H9 (cell line): Measurements from ENCODE around the gene NR1D1. TPM values are rescaled to one million over a fixed set of nuclear protein-coding genes. Genes with fewer than 3 reads are reported as not detected.

Source experiments
- DNase-seq: peaks from one replicate; pipeline ENCODE4 v3.0.0-alpha.2; 2017
- H2AFZ ChIP-seq: one replicate; pipeline ENCODE4 v1.6.1; 2013; ENCODE audit warnings: mild to moderate bottlenecking, low read length, control low read depth, moderate library complexity
- H2AK5ac ChIP-seq: 2 replicates; pipeline ENCODE4 v1.6.1; 2013; ENCODE audit warnings: low read length, control low read depth, mixed read lengths; ENCODE audit not compliant: insufficient read length
- H2BK120ac ChIP-seq: one replicate; pipeline ENCODE4 v1.6.1; 2013; ENCODE audit warnings: low read depth, mild to moderate bottlenecking, low read length, control low read depth, inconsistent platforms; ENCODE audit not compliant: poor library complexity, severe bottlenecking
- H2BK12ac ChIP-seq: 2 replicates; pipeline ENCODE4 v1.6.1; 2013; ENCODE audit warnings: low read length, control low read depth, mixed read lengths, low read depth; ENCODE audit not compliant: insufficient read length
- H2BK15ac ChIP-seq: 2 replicates; pipeline ENCODE4 v1.6.1; 2013; ENCODE audit warnings: low read depth, low read length, control low read depth
- H2BK20ac ChIP-seq: one replicate; pipeline ENCODE4 v1.6.1; 2013; ENCODE audit warnings: low read depth, mild to moderate bottlenecking, low read length, control low read depth, inconsistent platforms; ENCODE audit not compliant: poor library complexity, severe bottlenecking
- H2BK5ac ChIP-seq: 2 replicates; pipeline ENCODE4 v1.6.1; 2013; ENCODE audit warnings: low read length, control low read depth, mixed read lengths; ENCODE audit not compliant: insufficient read length
- H3K14ac ChIP-seq: 2 replicates; pipeline ENCODE4 v1.6.1; 2013; ENCODE audit warnings: low read length, control low read depth; ENCODE audit not compliant: insufficient read depth
- H3K18ac ChIP-seq: 2 replicates; pipeline ENCODE4 v1.6.1; 2013; ENCODE audit warnings: low read depth, mild to moderate bottlenecking, mixed read lengths, low read length, control low read depth; ENCODE audit not compliant: insufficient read length
- H3K23ac ChIP-seq: 2 replicates; pipeline ENCODE4 v1.6.1; 2013; ENCODE audit warnings: low read length, control low read depth, mixed read lengths, low read depth; ENCODE audit not compliant: insufficient read length
- H3K23me2 ChIP-seq: 2 replicates; pipeline ENCODE4 v1.6.1; 2013; ENCODE audit warnings: low read depth, mild to moderate bottlenecking, mixed read lengths, low read length, control low read depth; ENCODE audit not compliant: insufficient read length, poor library complexity, severe bottlenecking
- H3K27ac ChIP-seq: 2 replicates; pipeline ENCODE4 v1.5.1; 2013; ENCODE audit warnings: low read length, control low read depth, mixed read lengths, low read depth; ENCODE audit not compliant: insufficient read length
- H3K27me3 ChIP-seq: 2 replicates; pipeline ENCODE4 v1.6.1; 2013; ENCODE audit warnings: low read length, control low read depth, inconsistent platforms; ENCODE audit not compliant: insufficient read depth
- H3K4ac ChIP-seq: 2 replicates; pipeline ENCODE4 v1.6.1; 2013; ENCODE audit warnings: low read depth, mild to moderate bottlenecking, control low read depth, inconsistent platforms, low read length, moderate library complexity
- H3K4me1 ChIP-seq: 2 replicates; pipeline ENCODE4 v1.6.1; 2013; ENCODE audit warnings: low read length, control low read depth, inconsistent platforms; ENCODE audit not compliant: insufficient read depth
- H3K4me2 ChIP-seq: 2 replicates; pipeline ENCODE4 v1.6.1; 2013; ENCODE audit warnings: low read length, control low read depth, mixed read lengths; ENCODE audit not compliant: insufficient read length, insufficient read depth
- H3K56ac ChIP-seq: 2 replicates; pipeline ENCODE4 v1.6.1; 2013; ENCODE audit warnings: low read depth, mild to moderate bottlenecking, mixed read lengths, low read length, control low read depth; ENCODE audit not compliant: insufficient read length
- H3K79me1 ChIP-seq: 2 replicates; pipeline ENCODE4 v1.6.1; 2013; ENCODE audit warnings: low read depth, mild to moderate bottlenecking, moderate library complexity, low read length, control low read depth, inconsistent platforms; ENCODE audit not compliant: insufficient read depth, poor library complexity, severe bottlenecking
- H3K79me2 ChIP-seq: 2 replicates; pipeline ENCODE4 v1.6.1; 2013; ENCODE audit warnings: low read length, control low read depth, inconsistent platforms; ENCODE audit not compliant: insufficient read depth
- H3K9ac ChIP-seq: 2 replicates; pipeline ENCODE4 v1.6.1; 2013; ENCODE audit warnings: low read length, control low read depth, mixed read lengths; ENCODE audit not compliant: insufficient read length; ENCODE audit errors: extremely low read depth
- H3K9me3 ChIP-seq: one replicate; pipeline ENCODE4 v1.6.1; 2013; ENCODE audit warnings: low read depth, low read length, inconsistent platforms; ENCODE audit not compliant: control insufficient read depth
- H3T11ph ChIP-seq: one replicate; pipeline ENCODE4 v1.6.1; 2013; ENCODE audit warnings: mild to moderate bottlenecking, low read length, control low read depth, inconsistent platforms
- H4K20me1 ChIP-seq: one replicate; pipeline ENCODE4 v1.6.1; 2013; ENCODE audit not compliant: control insufficient read depth, insufficient read length, insufficient read depth
- H4K5ac ChIP-seq: 2 replicates; pipeline ENCODE4 v1.6.1; 2013; ENCODE audit warnings: low read depth, mild to moderate bottlenecking, mixed read lengths, low read length, control low read depth; ENCODE audit not compliant: insufficient read length
- H4K8ac ChIP-seq: replicated peaks from 2 replicates; pipeline ENCODE4 v1.6.1; 2013; ENCODE audit warnings: low read length, control low read depth, mixed read lengths, low read depth; ENCODE audit not compliant: insufficient read length
- H4K91ac ChIP-seq: 2 replicates; pipeline ENCODE4 v1.6.1; 2013; ENCODE audit warnings: low read depth, mild to moderate bottlenecking, moderate library complexity, mixed read lengths, low read length, control low read depth; ENCODE audit not compliant: insufficient read length
- H3K27ac Mint-ChIP-seq, 3 experiments: 2 replicates in 2 of 3; 3 replicates in 1 of 3; pipeline ENCODE4 v1.8.0; 2020 to 2021; ENCODE audit warnings: mixed read lengths in 3 of 3, mild to moderate bottlenecking in 1 of 3, moderate library complexity in 1 of 3
- H3K27me3 Mint-ChIP-seq: 2 replicates; pipeline ENCODE4 v1.8.0; 2021; ENCODE audit warnings: low read depth, mild to moderate bottlenecking, moderate library complexity, mixed read lengths
- H3K36me3 Mint-ChIP-seq, 3 experiments: 2 replicates in 2 of 3; 3 replicates in 1 of 3; pipeline ENCODE4 v1.8.0; 2020 to 2021; ENCODE audit warnings: low read depth in 3 of 3, mixed read lengths in 3 of 3; ENCODE audit not compliant: insufficient read depth in 1 of 3
- H3K4me1 Mint-ChIP-seq, 2 experiments: 2 replicates each; pipeline ENCODE4 v1.8.0; 2020; ENCODE audit warnings: mixed read lengths in 2 of 2
- H3K4me3 Mint-ChIP-seq, 2 experiments: 2 replicates in 1 of 2; 3 replicates in 1 of 2; pipeline ENCODE4 v1.8.0; 2020 to 2021; ENCODE audit warnings: mild to moderate bottlenecking in 2 of 2, mixed read lengths in 2 of 2, moderate library complexity in 1 of 2
- H3K9me3 Mint-ChIP-seq, 2 experiments: 2 replicates in 1 of 2; 3 replicates in 1 of 2; pipeline ENCODE4 v1.8.0; 2020; ENCODE audit warnings: mild to moderate bottlenecking in 2 of 2, mixed read lengths in 2 of 2, moderate library complexity in 1 of 2
- WGBS: extraction: QIAGEN DNeasy Blood & Tissue Kit; methylation state at CpG from one replicate; pipeline ENCODE4 v1.1.7; 2013; ENCODE audit warnings: missing lambda C conversion rate, low lambda C conversion rate, mixed read lengths; ENCODE audit not compliant: insufficient read length; ENCODE audit errors: extremely low coverage; 5-methylcytosine and 5-hydroxymethylcytosine counted together
- total RNA-seq: library from RNA; stranded (reverse); gene quantifications from 2 replicates; pipeline ENCODE4 v1.2.1, GENCODE V29; 2021
- TF ChIP-seq, protein P1 (sequence below): fragments of 200-600 bp; sonication (generic); conservative IDR thresholded peaks from 3 replicates; pipeline ENCODE4 v1.8.0; 2021; ENCODE audit warnings: antibody characterized with exemption, mild to moderate bottlenecking

The NR1D1 gene
- total RNA-seq, 1 experiment from 2014 or later: 8.6 TPM

DNA sequence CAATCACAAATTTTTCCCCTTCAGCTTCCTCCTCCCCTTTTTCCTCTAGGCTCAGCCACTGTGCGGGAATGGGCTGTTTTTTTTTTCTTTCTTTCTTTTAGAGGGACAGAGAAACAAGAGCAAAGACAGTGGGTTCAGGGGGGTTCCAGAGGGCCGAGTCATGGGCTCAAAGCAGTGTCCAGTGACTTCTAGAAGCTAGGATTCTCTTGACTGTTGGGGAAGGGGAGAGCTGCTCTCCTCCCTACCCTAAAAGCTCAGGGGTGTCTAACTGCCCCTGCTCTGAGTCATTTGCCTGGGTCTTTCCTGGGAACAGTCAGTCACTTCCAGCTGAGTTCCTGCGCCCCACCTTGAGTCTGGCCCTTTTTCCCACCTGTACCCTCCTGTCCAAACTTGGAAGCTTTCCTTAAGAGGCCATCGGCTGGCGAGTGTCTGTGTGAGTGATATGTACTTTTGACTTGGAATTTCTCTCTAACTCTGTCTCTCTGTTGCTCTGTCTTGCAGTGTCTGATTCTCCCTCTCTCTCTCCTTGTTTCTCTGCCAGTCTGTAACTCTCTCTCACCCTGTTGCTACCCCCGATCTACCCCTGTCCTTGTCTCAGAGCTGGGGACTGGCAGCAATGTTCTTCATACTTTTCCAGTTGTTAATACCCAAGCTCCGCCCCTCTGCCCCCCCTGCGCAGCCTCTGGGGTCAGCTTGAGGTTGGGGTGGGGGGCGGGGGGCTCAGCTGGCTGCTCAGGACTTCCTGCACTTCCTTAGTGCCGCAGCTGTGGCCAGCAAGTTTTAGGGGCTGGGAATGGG, 35.2 kb downstream of the NR1D1 start:
- Histone ChIP-seq H2BK15ac (no peak overlapping the region), H3K9me3 (no peaks in the 10 kb centered on the region), H3K56ac (no peak overlapping the region), H2BK120ac (no peak overlapping the region), H3K23ac (no peak overlapping the region), H3K4me1 (peaks cover 22% of the 10 kb centered on the region), H3K18ac (no peak overlapping the region), H4K5ac (no peak overlapping the region), H3K9ac (no peak overlapping the region), H3K79me2 (no peaks in the 10 kb centered on the region), H4K8ac (no peak overlapping the region), H3K23me2 (peaks cover 14% of the 10 kb centered on the region), H3K14ac (no peak overlapping the region), H2BK5ac (no peak overlapping the region), H3K4me2 (peak overlapping the region; percentile 6), H2AK5ac (no peak overlapping the region), H3K4ac (no peak overlapping the region), H4K20me1 (peaks cover 3% of the 10 kb centered on the region), H2BK12ac (no peak overlapping the region), H2BK20ac (no peak overlapping the region), H3T11ph (no peak overlapping the region), H3K27ac (no peak overlapping the region), H4K91ac (no peak overlapping the region), H3K79me1 (no peaks in the 10 kb centered on the region), H2AFZ (no peak overlapping the region), H3K27me3 (peaks cover 2% of the 10 kb centered on the region; the same call in 1 of the 2 replicates)
- Mint-ChIP-seq H3K4me3 (peak overlapping the region; percentile 43 to 91), H3K4me1 (peaks cover 66 to 81% of the 10 kb centered on the region in 2 experiments), H3K27ac (peak overlapping the region in 2 of 3 experiments; percentile 31 to 46; a peak in 3 of 7 replicates), H3K9me3 (no peaks in the 10 kb centered on the region; a peak in 1 of 5 replicates), H3K27me3 (peaks cover 37% of the 10 kb centered on the region), H3K36me3 (no peaks in the 10 kb centered on the region; a peak in 1 of 7 replicates)
- TF ChIP-seq, protein P1, sequence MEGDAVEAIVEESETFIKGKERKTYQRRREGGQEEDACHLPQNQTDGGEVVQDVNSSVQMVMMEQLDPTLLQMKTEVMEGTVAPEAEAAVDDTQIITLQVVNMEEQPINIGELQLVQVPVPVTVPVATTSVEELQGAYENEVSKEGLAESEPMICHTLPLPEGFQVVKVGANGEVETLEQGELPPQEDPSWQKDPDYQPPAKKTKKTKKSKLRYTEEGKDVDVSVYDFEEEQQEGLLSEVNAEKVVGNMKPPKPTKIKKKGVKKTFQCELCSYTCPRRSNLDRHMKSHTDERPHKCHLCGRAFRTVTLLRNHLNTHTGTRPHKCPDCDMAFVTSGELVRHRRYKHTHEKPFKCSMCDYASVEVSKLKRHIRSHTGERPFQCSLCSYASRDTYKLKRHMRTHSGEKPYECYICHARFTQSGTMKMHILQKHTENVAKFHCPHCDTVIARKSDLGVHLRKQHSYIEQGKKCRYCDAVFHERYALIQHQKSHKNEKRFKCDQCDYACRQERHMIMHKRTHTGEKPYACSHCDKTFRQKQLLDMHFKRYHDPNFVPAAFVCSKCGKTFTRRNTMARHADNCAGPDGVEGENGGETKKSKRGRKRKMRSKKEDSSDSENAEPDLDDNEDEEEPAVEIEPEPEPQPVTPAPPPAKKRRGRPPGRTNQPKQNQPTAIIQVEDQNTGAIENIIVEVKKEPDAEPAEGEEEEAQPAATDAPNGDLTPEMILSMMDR: no peak
- DNase-seq: no peak
- no CpG with 5 or more reads among the region's 10 CpGs for WGBS
